CD4-positive, alpha-beta T cell (primary cell): ENCODE results near the gene RRP12. TPM values are rescaled to one million over a fixed set of nuclear protein-coding genes. Genes with fewer than 3 reads are reported as not detected.

Experiments
- ATAC-seq: fragments of 200-7000 bp; cut with Tn5 transposase; one replicate; pipeline ENCODE4 v1.10.0; 2022; ENCODE audit warnings: mild to moderate bottlenecking; ENCODE audit not compliant: poor library complexity
- CTCF ChIA-PET: fragments of 350-600 bp; sonication (Branson Sonifier 250); formaldehyde crosslinking; loops from one replicate; lab custom pipeline; 2021; ENCODE audit warnings: antibody characterized with exemption, inconsistent platforms; lab: Charles Lee
- POLR2A ChIA-PET: fragments of 350-600 bp; sonication (Branson Sonifier 250); formaldehyde crosslinking; loops from one replicate; lab custom pipeline; 2021; ENCODE audit warnings: antibody characterized with exemption, inconsistent platforms; lab: Charles Lee
- DNase-seq, 14 experiments: peaks; one replicate each; pipeline ENCODE4 v3.0.0-alpha.2; 2013 to 2020; ENCODE audit warnings: mixed read lengths in 2 of 14
- H3K27ac ChIP-seq, 2 donors: one replicate each; pipeline versions ENCODE4 v1.5.1 to v1.7.0; 2013; ENCODE audit warnings: low read length in 2 of 2, low read depth in 1 of 2, mild to moderate bottlenecking in 1 of 2
- H3K27me3 ChIP-seq, 2 experiments: 1 replicate in 1 of 2; 2 replicates in 1 of 2; pipeline versions ENCODE4 v1.6.1 to v1.7.0; 2013; ENCODE audit warnings: low read length in 2 of 2, control low read depth in 1 of 2, mild to moderate bottlenecking in 1 of 2, moderate library complexity in 1 of 2; ENCODE audit not compliant: insufficient read depth in 2 of 2, control insufficient read depth in 1 of 2
- H3K36me3 ChIP-seq: one replicate; pipeline ENCODE4 v1.6.1; 2013; ENCODE audit warnings: low read length, control low read depth; ENCODE audit not compliant: insufficient read depth
- H3K4me1 ChIP-seq: one replicate; pipeline ENCODE4 v1.6.1; 2013; ENCODE audit warnings: low read length, control low read depth; ENCODE audit not compliant: insufficient read depth
- H3K4me3 ChIP-seq: one replicate; pipeline ENCODE4 v1.5.1; 2013; ENCODE audit warnings: mild to moderate bottlenecking, low read length, moderate library complexity
- H3K9me3 ChIP-seq, 2 experiments: 1 replicate in 1 of 2; 2 replicates in 1 of 2; pipeline versions ENCODE4 v1.6.1 to v1.7.0; 2013; ENCODE audit warnings: low read length in 2 of 2, mild to moderate bottlenecking in 2 of 2, control low read depth in 1 of 2, moderate library complexity in 1 of 2; ENCODE audit not compliant: control insufficient read depth in 1 of 2, insufficient read depth in 1 of 2
- H3K27ac Mint-ChIP-seq: one replicate; pipeline ENCODE4 v1.8.0; 2020; ENCODE audit warnings: mixed read lengths
- H3K27me3 Mint-ChIP-seq: one replicate; pipeline ENCODE4 v1.8.0; 2021; ENCODE audit warnings: mixed read lengths
- H3K36me3 Mint-ChIP-seq: one replicate; pipeline ENCODE4 v1.8.0; 2021; ENCODE audit warnings: low read depth, mixed read lengths
- H3K4me1 Mint-ChIP-seq: one replicate; pipeline ENCODE4 v1.8.0; 2021; ENCODE audit warnings: low read depth, mixed read lengths
- H3K4me3 Mint-ChIP-seq: one replicate; pipeline ENCODE4 v1.8.0; 2020; ENCODE audit warnings: mild to moderate bottlenecking, mixed read lengths
- H3K9me3 Mint-ChIP-seq: one replicate; pipeline ENCODE4 v1.8.0; 2020; ENCODE audit warnings: mixed read lengths
- intact Hi-C, 2 experiments: fragments of 100-400 bp; cut with DNase I in 1 of 2; cut with micrococcal nuclease in 1 of 2; formaldehyde crosslinking; loops; one replicate each; pipeline versions ENCODE4 v1.15.1 to v1.9.0; 2023 to 2025; cut with DNase I, micrococcal nuclease
- total RNA-seq, 174 experiments: library from RNA in 2 of 174; stranded (reverse) in 2 of 174; gene quantifications; one replicate each; pipeline ENCODE4 v1.2.3 and lab custom pipeline; 2021 to 2026
- TF ChIP-seq, protein P1 (sequence below): fragments of 200-600 bp; IDR thresholded peaks from one replicate; pipeline ENCODE4 v1.8.0; 2022; ENCODE audit warnings: antibody characterized with exemption, mild to moderate bottlenecking

The RRP12 gene
- total RNA-seq, 2 experiments from 2014 or later, result 84.2 to 87.6 TPM

DNA sequence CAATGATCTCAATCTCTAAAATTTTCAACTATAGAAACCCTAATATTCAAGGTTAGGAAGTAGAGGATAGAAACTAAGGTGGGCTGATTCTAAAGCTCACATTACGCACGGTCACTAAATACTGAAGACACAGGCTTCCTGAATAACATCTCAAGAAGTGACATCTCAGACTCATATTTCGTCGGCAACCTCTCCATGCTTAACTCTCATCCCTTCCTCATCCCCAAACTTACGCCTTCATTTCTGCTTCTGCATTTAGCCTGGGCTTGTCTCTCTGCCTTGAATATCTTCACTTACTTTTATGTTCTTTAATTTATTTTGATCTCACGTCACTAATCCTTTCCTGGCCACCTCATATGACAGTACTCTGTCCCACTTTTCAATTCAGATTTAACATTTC, 34.1 kb upstream of the RRP12 start:
- DNase-seq (no peak), ATAC-seq (no peak)
- peaks cover 81% of the 10 kb centered on the region for H3K36me3 ChIP-seq
- intact Hi-C loops, result no loop called here
- H3K27me3 ChIP-seq, result no peaks in the 10 kb centered on the region
- Mint-ChIP-seq H3K9me3 (no peaks in the 10 kb centered on the region), H3K4me1 (peaks cover under 1% of the 10 kb centered on the region), H3K27ac (no peak overlapping the region), H3K36me3 (peaks cover 86% of the 10 kb centered on the region), H3K4me3 (no peak overlapping the region), H3K27me3 (no peaks in the 10 kb centered on the region)
- TF ChIP-seq, protein P1, sequence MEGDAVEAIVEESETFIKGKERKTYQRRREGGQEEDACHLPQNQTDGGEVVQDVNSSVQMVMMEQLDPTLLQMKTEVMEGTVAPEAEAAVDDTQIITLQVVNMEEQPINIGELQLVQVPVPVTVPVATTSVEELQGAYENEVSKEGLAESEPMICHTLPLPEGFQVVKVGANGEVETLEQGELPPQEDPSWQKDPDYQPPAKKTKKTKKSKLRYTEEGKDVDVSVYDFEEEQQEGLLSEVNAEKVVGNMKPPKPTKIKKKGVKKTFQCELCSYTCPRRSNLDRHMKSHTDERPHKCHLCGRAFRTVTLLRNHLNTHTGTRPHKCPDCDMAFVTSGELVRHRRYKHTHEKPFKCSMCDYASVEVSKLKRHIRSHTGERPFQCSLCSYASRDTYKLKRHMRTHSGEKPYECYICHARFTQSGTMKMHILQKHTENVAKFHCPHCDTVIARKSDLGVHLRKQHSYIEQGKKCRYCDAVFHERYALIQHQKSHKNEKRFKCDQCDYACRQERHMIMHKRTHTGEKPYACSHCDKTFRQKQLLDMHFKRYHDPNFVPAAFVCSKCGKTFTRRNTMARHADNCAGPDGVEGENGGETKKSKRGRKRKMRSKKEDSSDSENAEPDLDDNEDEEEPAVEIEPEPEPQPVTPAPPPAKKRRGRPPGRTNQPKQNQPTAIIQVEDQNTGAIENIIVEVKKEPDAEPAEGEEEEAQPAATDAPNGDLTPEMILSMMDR, result no peak
- no peaks in the 10 kb centered on the region for H3K9me3 ChIP-seq
- no peak overlapping the region for H3K4me3 ChIP-seq
- no peaks in the 10 kb centered on the region for H3K4me1 ChIP-seq
- H3K27ac ChIP-seq, result no peak overlapping the region
- ChIA-PET CTCF (interaction anchor here (0.6 kb wide), 1 partner anchor 60 kb away, joined by 3 read pairs; no protein-coding TSS in a partner anchor), POLR2A (no interaction called here)

DNA sequence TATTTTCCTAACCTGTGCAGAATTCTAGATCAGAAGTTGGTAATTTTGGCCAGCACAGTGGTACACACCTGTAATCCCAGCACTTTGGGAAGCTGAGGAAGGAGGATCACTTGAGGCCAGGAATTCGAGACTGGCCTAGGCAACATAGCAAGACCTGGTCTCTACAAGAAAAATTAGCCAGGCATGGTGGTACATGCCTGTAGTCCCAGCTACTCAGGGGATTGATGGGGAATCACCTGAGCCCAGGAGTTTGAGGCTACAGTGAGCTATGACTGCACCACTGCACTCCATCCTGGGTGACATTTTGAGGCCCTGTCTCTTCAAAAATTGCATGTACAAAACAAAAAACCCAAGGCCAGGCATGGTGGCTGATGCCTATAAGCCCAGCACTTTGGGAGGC, 33.4 kb upstream of the RRP12 start:
- ChIA-PET POLR2A (no interaction called here), CTCF (interaction anchor here (1.0 kb wide), 1 partner anchor 33 kb away, joined by 3 read pairs; the partner anchor contains the start of gene RRP12)
- Mint-ChIP-seq H3K4me1 (peaks cover 3% of the 10 kb centered on the region), H3K36me3 (peaks cover 86% of the 10 kb centered on the region), H3K4me3 (no peak overlapping the region), H3K27me3 (no peaks in the 10 kb centered on the region), H3K27ac (peak overlapping the region; percentile 24), H3K9me3 (no peaks in the 10 kb centered on the region)
- no peak overlapping the region for H3K4me3 ChIP-seq
- H3K4me1 ChIP-seq, result no peaks in the 10 kb centered on the region
- no peaks in the 10 kb centered on the region for H3K9me3 ChIP-seq
- intact Hi-C loops, result no loop called here
- TF ChIP-seq, protein P1, result no peak
- ATAC-seq, result no peak
- H3K36me3 ChIP-seq, result peaks cover 82% of the 10 kb centered on the region
- no peak overlapping the region for H3K27ac ChIP-seq
- no peaks in the 10 kb centered on the region for H3K27me3 ChIP-seq
- DNase-seq, result no peak

DNA sequence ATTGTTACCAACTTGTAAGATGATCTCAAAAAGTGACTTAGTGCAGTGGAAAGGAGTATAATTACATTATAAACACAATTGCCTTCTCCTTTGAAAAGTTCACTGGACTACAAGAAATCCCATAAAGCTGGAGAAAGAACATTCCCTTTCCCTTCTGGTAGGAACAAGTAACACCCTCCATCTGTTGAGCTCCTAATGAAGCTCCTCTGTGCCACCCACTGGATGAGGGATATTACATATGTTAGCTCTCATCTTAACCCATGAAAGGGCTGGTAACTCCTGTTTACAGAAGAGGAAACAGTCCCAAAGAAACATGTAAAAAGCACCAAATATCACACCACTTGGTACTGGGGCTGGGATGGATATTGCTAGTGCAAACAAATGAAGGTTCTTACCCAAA, 32.9 kb upstream of the RRP12 start:
- Histone ChIP-seq H3K4me3 (no peak overlapping the region), H3K36me3 (peaks cover 81% of the 10 kb centered on the region), H3K27me3 (no peaks in the 10 kb centered on the region), H3K9me3 (no peaks in the 10 kb centered on the region), H3K27ac (no peak overlapping the region), H3K4me1 (peaks cover under 1% of the 10 kb centered on the region)
- H3K27me3 Mint-ChIP-seq, result no peaks in the 10 kb centered on the region
- H3K9me3 Mint-ChIP-seq, result no peaks in the 10 kb centered on the region
- TF ChIP-seq, protein P1, result no peak
- peaks cover 3% of the 10 kb centered on the region for H3K4me1 Mint-ChIP-seq
- intact Hi-C loops, result no loop called here
- no peak for DNase-seq
- ATAC-seq, result no peak
- H3K36me3 Mint-ChIP-seq, result peaks cover 85% of the 10 kb centered on the region
- CTCF ChIA-PET, result interaction anchor here (1.0 kb wide), 1 partner anchor 33 kb away, joined by 3 read pairs; the partner anchor contains the start of gene RRP12
- H3K4me3 Mint-ChIP-seq, result no peak overlapping the region
- POLR2A ChIA-PET, result interaction anchor here (1.0 to 1.2 kb wide), 2 partner anchors 11 to 33 kb away, joined by 4 to 6 read pairs; partner anchors contain the start of gene RRP12
- peak overlapping the region; percentile 24 for H3K27ac Mint-ChIP-seq
